ENCODE results near the gene STK17A.

The STK17A gene

GRCh38 chr7:43632746-43633145, 49.8 kb downstream of the STK17A start:
- ChIA-PET POLR2A (no interaction called here), CTCF (no interaction called here)
- TF ChIP-seq SUZ12 (IDR thresholded peaks at IDR 0.05), result no peak
- no peak for TF ChIP-seq FOXM1 (IDR thresholded peaks at IDR 0.05; ENCODE audit: borderline replicate concordance)
- no peak for TF ChIP-seq ARNT (IDR thresholded peaks at IDR 0.05)
- TF ChIP-seq ELF4 (IDR thresholded peaks at IDR 0.05), result no peak
- no peak for TF ChIP-seq BHLHE40 (IDR thresholded peaks at IDR 0.05; ENCODE audit: borderline replicate concordance)
- no peak for TF ChIP-seq SP1 (IDR thresholded peaks at IDR 0.05)
- no peak for TF ChIP-seq TARDBP (IDR thresholded peaks at IDR 0.05)
- no peak for TF ChIP-seq FOXK2 (IDR thresholded peaks at IDR 0.05)
- TF ChIP-seq L3MBTL2 (conservative IDR thresholded peaks at IDR 0.05), result no peak
- no peak for TF ChIP-seq LEF1 (IDR thresholded peaks at IDR 0.05; ENCODE audit: borderline replicate concordance)
- no peak for TF ChIP-seq FOXA1 (IDR thresholded peaks at IDR 0.05)
- TF ChIP-seq PKNOX1 (IDR thresholded peaks at IDR 0.05), result no peak
- DNase-seq (ENCODE audit: extremely low spot score), result no peak

- no peak for TF ChIP-seq PKNOX1 (IDR thresholded peaks at IDR 0.05)
- TF ChIP-seq NFRKB (IDR thresholded peaks at IDR 0.05), result no peak
- no peak for TF ChIP-seq CTBP1 (IDR thresholded peaks at IDR 0.05; ENCODE audit: borderline replicate concordance)
- TF ChIP-seq FOXK2 (IDR thresholded peaks at IDR 0.05), result no peak
- TF ChIP-seq FOXA1 (IDR thresholded peaks at IDR 0.05), result no peak
- TF ChIP-seq ARNT (IDR thresholded peaks at IDR 0.05), result no peak
- no peak for TF ChIP-seq LEF1 (IDR thresholded peaks at IDR 0.05; ENCODE audit: borderline replicate concordance)
- TF ChIP-seq FOXM1 (IDR thresholded peaks at IDR 0.05; ENCODE audit: borderline replicate concordance), result no peak
- TF ChIP-seq BHLHE40 (IDR thresholded peaks at IDR 0.05; ENCODE audit: borderline replicate concordance), result no peak
- no peak for TF ChIP-seq SUZ12 (IDR thresholded peaks at IDR 0.05)
- TF ChIP-seq ELF4 (IDR thresholded peaks at IDR 0.05), result no peak
- no peak for TF ChIP-seq L3MBTL2 (conservative IDR thresholded peaks at IDR 0.05)
- TF ChIP-seq TARDBP (IDR thresholded peaks at IDR 0.05), result no peak
- no peak for TF ChIP-seq ZNF384 (IDR thresholded peaks at IDR 0.05)
- no peak for TF ChIP-seq HDGF (IDR thresholded peaks at IDR 0.05; ENCODE audit: borderline replicate concordance)
- TF ChIP-seq SP1 (IDR thresholded peaks at IDR 0.05), result no peak
- ChIA-PET POLR2A (no interaction called here), CTCF (no interaction called here)
- no peak for DNase-seq (ENCODE audit: extremely low spot score)
These were observed 51.5 kb downstream of the STK17A start for GRCh38 chr7:43634384-43634783.

- CTCF ChIA-PET, result no interaction called here
- no peak for DNase-seq (ENCODE audit: extremely low spot score)
- TF ChIP-seq FOXA1 (IDR thresholded peaks at IDR 0.05), result no peak
- POLR2A ChIA-PET, result no interaction called here
These were observed 53.2 kb downstream of the STK17A start for GRCh38 chr7:43636093-43636492.

GRCh38 chr7:43637114-43637806, 54.4 kb downstream of the STK17A start:
- no peak for DNase-seq (ENCODE audit: extremely low spot score)
- ChIA-PET POLR2A (interaction anchor here (0.6 kb wide), 1 partner anchor 48 kb away, joined by 3 read pairs; no protein-coding TSS in a partner anchor), CTCF (no interaction called here)
- TF ChIP-seq ARNT (IDR thresholded peaks at IDR 0.05), result no peak
- TF ChIP-seq NFRKB (IDR thresholded peaks at IDR 0.05), result no peak
- no peak for TF ChIP-seq FOXM1 (IDR thresholded peaks at IDR 0.05; ENCODE audit: borderline replicate concordance)
- no peak for TF ChIP-seq L3MBTL2 (conservative IDR thresholded peaks at IDR 0.05)
- no peak for TF ChIP-seq CTBP1 (IDR thresholded peaks at IDR 0.05; ENCODE audit: borderline replicate concordance)

- CTCF ChIA-PET, result interaction anchor here (0.6 to 1.2 kb wide), 2 partner anchors 113 to 198 kb away, joined by 3 to 6 read pairs; no protein-coding TSS in a partner anchor
- TF ChIP-seq L3MBTL2 (conservative IDR thresholded peaks at IDR 0.05), result no peak
- TF ChIP-seq SUZ12 (IDR thresholded peaks at IDR 0.05), result no peak
- no peak for TF ChIP-seq PKNOX1 (IDR thresholded peaks at IDR 0.05)
- TF ChIP-seq FOXK2 (IDR thresholded peaks at IDR 0.05), result no peak
- TF ChIP-seq ZNF384 (IDR thresholded peaks at IDR 0.05), result no peak
- no peak for TF ChIP-seq LEF1 (IDR thresholded peaks at IDR 0.05; ENCODE audit: borderline replicate concordance)
- TF ChIP-seq ELF4 (IDR thresholded peaks at IDR 0.05), result no peak
- no peak for TF ChIP-seq BHLHE40 (IDR thresholded peaks at IDR 0.05; ENCODE audit: borderline replicate concordance)
- TF ChIP-seq HDGF (IDR thresholded peaks at IDR 0.05; ENCODE audit: borderline replicate concordance), result no peak
- TF ChIP-seq NFRKB (IDR thresholded peaks at IDR 0.05), result no peak
- TF ChIP-seq CTBP1 (IDR thresholded peaks at IDR 0.05; ENCODE audit: borderline replicate concordance), result no peak
- TF ChIP-seq TARDBP (IDR thresholded peaks at IDR 0.05), result no peak
- no peak for TF ChIP-seq FOXA1 (IDR thresholded peaks at IDR 0.05)
- TF ChIP-seq FOXM1 (IDR thresholded peaks at IDR 0.05; ENCODE audit: borderline replicate concordance), result no peak
- POLR2A ChIA-PET, result no interaction called here
- DNase-seq (ENCODE audit: extremely low spot score), result no peak
These were observed 57.1 kb downstream of the STK17A start for GRCh38 chr7:43639858-43640491.

GRCh38 chr7:43640679-43641078, 57.8 kb downstream of the STK17A start:
- ChIA-PET POLR2A (no interaction called here), CTCF (interaction anchor here (0.6 kb wide), 1 partner anchor 1754 kb away, joined by 3 read pairs; no protein-coding TSS in a partner anchor)
- no peak for DNase-seq (ENCODE audit: extremely low spot score)
- TF ChIP-seq NFRKB (IDR thresholded peaks at IDR 0.05) (no peak), PKNOX1 (IDR thresholded peaks at IDR 0.05) (no peak), ELF4 (IDR thresholded peaks at IDR 0.05) (no peak), LEF1 (IDR thresholded peaks at IDR 0.05; ENCODE audit: borderline replicate concordance) (no peak), FOXK2 (IDR thresholded peaks at IDR 0.05) (no peak), ARNT (IDR thresholded peaks at IDR 0.05) (no peak), FOXM1 (IDR thresholded peaks at IDR 0.05; ENCODE audit: borderline replicate concordance) (no peak), BHLHE40 (IDR thresholded peaks at IDR 0.05; ENCODE audit: borderline replicate concordance) (no peak), SUZ12 (IDR thresholded peaks at IDR 0.05) (no peak)

Data from HEK293T (cell line).